B cell (primary cell): ENCODE data around the gene NIN. TPM values are rescaled to one million over a fixed set of nuclear protein-coding genes. Genes with fewer than 3 reads are reported as not detected.
A peak's percentile ranks its signal among the peaks of the same experiment; 100 is the strongest.

ENCODE experiments used
- ATAC-seq: fragments of 200-7000 bp; cut with Tn5 transposase; one replicate; pipeline ENCODE4 v1.10.0; 2021; ENCODE audit warnings: low read depth, mild to moderate bottlenecking, moderate number of reproducible peaks, moderate library complexity
- CTCF ChIA-PET: fragments of 350-600 bp; sonication (Branson Sonifier 250); formaldehyde crosslinking; loops from one replicate; lab custom pipeline; 2021; ENCODE audit warnings: antibody characterized with exemption, inconsistent platforms; lab: Charles Lee
- POLR2A ChIA-PET: fragments of 350-600 bp; sonication (Branson Sonifier 250); formaldehyde crosslinking; loops from one replicate; lab custom pipeline; 2021; ENCODE audit warnings: antibody characterized with exemption; lab: Charles Lee
- DNase-seq: peaks from one replicate; pipeline ENCODE4 v3.0.0; 2013
- H2AFZ ChIP-seq: 2 replicates; pipeline ENCODE4 v1.6.1; 2012; ENCODE audit warnings: mild to moderate bottlenecking, low read depth, low read length; ENCODE audit not compliant: insufficient read depth, poor library complexity, severe bottlenecking
- H3K27ac ChIP-seq, 2 donors: 1 replicate in 1 of 2; 2 replicates in 1 of 2; pipeline ENCODE4 v1.5.1; 2012 to 2013; ENCODE audit warnings: low read length in 2 of 2, mild to moderate bottlenecking in 2 of 2, moderate library complexity in 1 of 2
- H3K27me3 ChIP-seq, 4 experiments: fragments of 200-600 bp in 1 of 4; sonication (generic) in 1 of 4; replicated peaks in 1 of 4; 1 replicate in 2 of 4; 2 replicates in 2 of 4; pipeline versions ENCODE4 v1.6.1 to v1.7.0; 2013 to 2016; ENCODE audit warnings: low read length in 3 of 4, mild to moderate bottlenecking in 2 of 4, mixed read lengths in 1 of 4, moderate library complexity in 1 of 4; ENCODE audit not compliant: insufficient read depth in 4 of 4, control insufficient read depth in 3 of 4; ENCODE audit errors: control extremely low read depth in 1 of 4
- H3K36me3 ChIP-seq, 2 experiments: replicated peaks in 1 of 2; 1 replicate in 1 of 2; 2 replicates in 1 of 2; pipeline versions ENCODE4 v1.6.1 to v1.7.1; 2013; ENCODE audit warnings: low read length in 1 of 2; ENCODE audit not compliant: insufficient read depth in 2 of 2, control insufficient read depth in 1 of 2; ENCODE audit errors: control extremely low read depth in 1 of 2, extremely low read depth in 1 of 2
- H3K4me1 ChIP-seq, 2 donors: fragments of 200-600 bp in 1 of 2; sonication (generic) in 1 of 2; 1 replicate in 1 of 2; 2 replicates in 1 of 2; pipeline versions ENCODE4 v1.5.1 to v1.6.1; 2013 to 2017; ENCODE audit warnings: low read length in 2 of 2; ENCODE audit not compliant: control insufficient read depth in 2 of 2, insufficient read depth in 2 of 2
- H3K4me2 ChIP-seq: replicated peaks from 2 replicates; pipeline ENCODE3; 2012; ENCODE audit warnings: mild to moderate bottlenecking, low read depth, low read length; ENCODE audit not compliant: poor library complexity, severe bottlenecking
- H3K4me3 ChIP-seq, 5 experiments: fragments of 200-600 bp in 1 of 5; sonication (generic) in 1 of 5; 1 replicate in 3 of 5; 2 replicates in 2 of 5; pipeline versions ENCODE4 v1.5.1 to v1.7.0; 2011 to 2016; ENCODE audit warnings: low read length in 4 of 5, mild to moderate bottlenecking in 4 of 5, low read depth in 2 of 5, control low read depth in 1 of 5, moderate library complexity in 1 of 5; ENCODE audit not compliant: insufficient read depth in 1 of 5; ENCODE audit errors: control extremely low read depth in 1 of 5, extremely low read depth in 1 of 5
- H3K79me2 ChIP-seq: fragments of 200-600 bp; sonication (generic); one replicate; pipeline ENCODE4 v1.6.0; 2016; ENCODE audit warnings: low read length; ENCODE audit not compliant: control insufficient read depth, insufficient read depth
- H3K9ac ChIP-seq: fragments of 200-600 bp; sonication (generic); 2 replicates; pipeline ENCODE4 v1.6.1; 2017; ENCODE audit warnings: mild to moderate bottlenecking, low read length, moderate library complexity
- H3K9me3 ChIP-seq, 3 donors: one replicate each; pipeline versions ENCODE4 v1.6.1 to v1.7.1; 2013; ENCODE audit warnings: low read length in 2 of 3; ENCODE audit not compliant: control insufficient read depth in 2 of 3, insufficient read depth in 1 of 3; ENCODE audit errors: control extremely low read depth in 1 of 3
- H4K20me1 ChIP-seq: 2 replicates; pipeline ENCODE4 v1.6.0; 2012; ENCODE audit warnings: mild to moderate bottlenecking, low read length; ENCODE audit not compliant: insufficient read depth, control insufficient read depth, poor library complexity, severe bottlenecking
- H3K27ac Mint-ChIP-seq: one replicate; pipeline ENCODE4 v1.8.0; 2021; ENCODE audit warnings: mixed read lengths
- H3K27me3 Mint-ChIP-seq: one replicate; pipeline ENCODE4 v1.8.0; 2021; ENCODE audit warnings: mixed read lengths
- H3K4me1 Mint-ChIP-seq: one replicate; pipeline ENCODE4 v1.8.0; 2021; ENCODE audit warnings: mixed read lengths
- H3K4me3 Mint-ChIP-seq: one replicate; pipeline ENCODE4 v1.8.0; 2021; ENCODE audit warnings: mixed read lengths
- H3K9me3 Mint-ChIP-seq: one replicate; pipeline ENCODE4 v1.8.0; 2022; ENCODE audit warnings: mixed read lengths; ENCODE audit not compliant: insufficient read depth
- EZH2 ChIP-seq: IDR thresholded peaks from 2 replicates; pipeline ENCODE4 v1.6.1; 2012; ENCODE audit warnings: borderline replicate concordance, low read depth, mild to moderate bottlenecking, moderate library complexity, low read length; ENCODE audit not compliant: insufficient read depth, poor library complexity, severe bottlenecking
- WGBS: methylation state at CpG from one replicate; pipeline ENCODE4 v1.1.5; 2013; ENCODE audit warnings: missing lambda C conversion rate; ENCODE audit not compliant: insufficient coverage; 5-methylcytosine and 5-hydroxymethylcytosine counted together
- intact Hi-C: fragments of 100-400 bp; cut with micrococcal nuclease; formaldehyde crosslinking; loops from one replicate; pipeline ENCODE4 v1.10.0; 2022
- polyA plus RNA-seq: library from polyadenylated mRNA; depleted of rRNA; stranded (reverse); fragments of >200 nt; gene quantifications from 2 replicates; pipeline ENCODE4 v1.2.3, GENCODE V29; 2012
- total RNA-seq, 2 donors: library from RNA; stranded (reverse); fragments of 120-200 nt in 1 of 2; gene quantifications; 1 replicate in 1 of 2; 2 replicates in 1 of 2; pipeline versions ENCODE4 v1.2.3 to v1.2.4, GENCODE V29; 2013 to 2022
- TF ChIP-seq, protein P1 (sequence below): fragments of 200-600 bp; IDR thresholded peaks from one replicate; pipeline ENCODE4 v1.8.0; 2022; ENCODE audit warnings: antibody characterized with exemption, mild to moderate bottlenecking

Gene NIN
- total and polyA plus RNA-seq, 2 donors (not counting 1 experiment from before 2014, with no cell fraction given): 25.4 to 219 TPM

DNA sequence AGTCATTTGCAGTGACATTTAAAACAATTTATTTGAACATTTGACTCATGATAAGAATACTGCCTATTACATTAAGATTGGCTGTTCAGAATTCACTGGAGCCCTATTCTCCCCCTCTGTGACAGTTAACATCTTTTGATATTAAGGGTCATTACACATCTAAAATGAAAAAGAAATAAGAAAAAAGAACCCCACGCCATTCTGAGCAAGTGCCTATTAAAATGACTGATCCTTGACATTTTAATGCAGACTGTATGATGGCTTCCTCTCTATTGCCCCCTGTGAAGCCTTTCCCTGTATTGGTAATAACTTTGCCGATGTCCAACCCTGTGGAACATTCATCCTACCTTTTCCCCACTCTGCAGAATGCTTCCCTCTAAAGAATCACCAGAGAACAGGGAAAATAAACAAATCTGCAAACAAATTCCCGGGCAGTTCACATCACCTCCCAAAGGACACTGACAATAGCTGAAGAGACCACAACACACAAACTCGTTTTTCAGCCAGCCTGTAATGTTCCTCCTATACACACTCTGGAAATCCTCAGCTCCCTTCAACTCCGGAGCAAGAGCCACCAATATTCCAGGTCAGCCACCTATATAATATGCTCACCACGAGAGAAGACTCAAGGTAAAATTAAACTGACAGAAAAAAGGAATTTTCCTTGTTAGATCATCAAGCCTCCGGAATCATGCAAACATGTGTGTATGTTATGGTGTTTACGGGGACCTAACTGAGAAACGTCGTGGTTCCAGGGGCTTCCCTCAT lies 2.1 kb downstream of the NIN start:
- POLR2A ChIA-PET: interaction anchor here (1.1 to 3.9 kb wide), 6 partner anchors 8 to 45 kb away, joined by 3 to 24 read pairs (median 6); no protein-coding TSS in a partner anchor
- Histone ChIP-seq H3K4me3 (peak overlapping the region; percentile 70 to 90 (median 75)), H3K79me2 (peaks cover 68% of the 10 kb centered on the region), H3K27ac (peak overlapping the region; percentile 93 to 95), H3K9ac (peak overlapping the region; percentile 65), H2AFZ (peak overlapping the region; percentile 57), H3K36me3 (peaks cover 5 to 13% of the 10 kb centered on the region in 2 experiments), H3K27me3 (no peaks in the 10 kb centered on the region), H3K4me1 (peaks cover 49 to 55% of the 10 kb centered on the region in 2 donors), H3K4me2 (peak overlapping the region; percentile 87), H3K9me3 (no peaks in the 10 kb centered on the region), H4K20me1 (peaks cover 8% of the 10 kb centered on the region)
- DNase-seq (no peak), ATAC-seq (no peak)
- TF ChIP-seq, protein P1, sequence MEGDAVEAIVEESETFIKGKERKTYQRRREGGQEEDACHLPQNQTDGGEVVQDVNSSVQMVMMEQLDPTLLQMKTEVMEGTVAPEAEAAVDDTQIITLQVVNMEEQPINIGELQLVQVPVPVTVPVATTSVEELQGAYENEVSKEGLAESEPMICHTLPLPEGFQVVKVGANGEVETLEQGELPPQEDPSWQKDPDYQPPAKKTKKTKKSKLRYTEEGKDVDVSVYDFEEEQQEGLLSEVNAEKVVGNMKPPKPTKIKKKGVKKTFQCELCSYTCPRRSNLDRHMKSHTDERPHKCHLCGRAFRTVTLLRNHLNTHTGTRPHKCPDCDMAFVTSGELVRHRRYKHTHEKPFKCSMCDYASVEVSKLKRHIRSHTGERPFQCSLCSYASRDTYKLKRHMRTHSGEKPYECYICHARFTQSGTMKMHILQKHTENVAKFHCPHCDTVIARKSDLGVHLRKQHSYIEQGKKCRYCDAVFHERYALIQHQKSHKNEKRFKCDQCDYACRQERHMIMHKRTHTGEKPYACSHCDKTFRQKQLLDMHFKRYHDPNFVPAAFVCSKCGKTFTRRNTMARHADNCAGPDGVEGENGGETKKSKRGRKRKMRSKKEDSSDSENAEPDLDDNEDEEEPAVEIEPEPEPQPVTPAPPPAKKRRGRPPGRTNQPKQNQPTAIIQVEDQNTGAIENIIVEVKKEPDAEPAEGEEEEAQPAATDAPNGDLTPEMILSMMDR: no peak
- TF ChIP-seq EZH2: no peak
- CTCF ChIA-PET: interaction anchor here (1.1 to 3.5 kb wide), 11 partner anchors 8 to 55 kb away, joined by 3 to 47 read pairs (median 6); no protein-coding TSS in a partner anchor
- WGBS: 56% methylated on average over 4 of the region's 10 CpGs
- peaks cover 71% of the 10 kb centered on the region for H3K4me1 Mint-ChIP-seq
- peak overlapping the region; percentile 91 for H3K27ac Mint-ChIP-seq
- intact Hi-C loops: loop anchor here (10.0 kb wide), 2 partner anchors 514 to 964 kb away; partner anchors contain the start of genes DMAC2L and L2HGDH
- peak overlapping the region; percentile 94 for H3K4me3 Mint-ChIP-seq
- no peaks in the 10 kb centered on the region for H3K27me3 Mint-ChIP-seq
- no peaks in the 10 kb centered on the region for H3K9me3 Mint-ChIP-seq

DNA sequence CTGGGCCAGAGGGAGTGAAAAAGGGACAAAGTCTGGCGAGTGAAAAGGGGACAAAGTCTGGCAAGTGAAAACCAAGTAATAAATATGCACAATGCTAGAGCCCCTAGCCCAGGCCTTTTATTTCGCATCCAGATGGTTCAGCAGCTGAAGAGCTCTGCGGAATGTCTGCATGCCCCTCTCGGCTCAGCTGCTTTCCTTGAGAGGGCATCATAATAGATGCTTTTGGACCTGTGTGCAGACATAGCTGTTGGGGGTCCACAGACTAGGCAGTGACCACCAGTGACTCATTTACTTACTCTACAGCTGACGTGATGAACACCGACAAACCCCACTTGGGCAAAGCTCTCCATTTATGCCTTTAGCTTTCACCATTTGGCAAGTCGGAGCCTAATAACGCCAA lies 4.3 kb downstream of the NIN start:
- intact Hi-C loops: loop anchor here (10.0 kb wide), 2 partner anchors 512 to 962 kb away; partner anchors contain the start of genes DMAC2L and L2HGDH
- Histone ChIP-seq H3K4me1 (peaks cover 66 to 72% of the 10 kb centered on the region in 2 donors), H3K27me3 (no peaks in the 10 kb centered on the region), H3K9me3 (no peaks in the 10 kb centered on the region), H4K20me1 (peaks cover 12% of the 10 kb centered on the region), H3K4me3 (no peak overlapping the region), H3K36me3 (peaks cover 5 to 13% of the 10 kb centered on the region in 2 experiments), H3K4me2 (no peak overlapping the region), H3K79me2 (peaks cover 85% of the 10 kb centered on the region), H3K27ac (no peak overlapping the region), H2AFZ (no peak overlapping the region), H3K9ac (no peak overlapping the region)
- H3K27me3 Mint-ChIP-seq: no peaks in the 10 kb centered on the region
- peak overlapping the region; percentile 73 for H3K27ac Mint-ChIP-seq
- no peak for ATAC-seq
- no peak for DNase-seq
- POLR2A ChIA-PET: no interaction called here
- 77% methylated on average over 6 of the region's 8 CpGs for WGBS
- H3K4me3 Mint-ChIP-seq: peak overlapping the region; percentile 49
- peaks cover 80% of the 10 kb centered on the region for H3K4me1 Mint-ChIP-seq
- TF ChIP-seq EZH2: no peak
- TF ChIP-seq, protein P1: no peak
- no peaks in the 10 kb centered on the region for H3K9me3 Mint-ChIP-seq
- CTCF ChIA-PET: interaction anchor here (0.6 to 2.5 kb wide), 5 partner anchors 14 to 72 kb away, joined by 3 to 15 read pairs (median 3); no protein-coding TSS in a partner anchor
